ENCODE results near the gene OTUB2.

GRCh38 chr14:94048691-94049624 lies 22.8 kb downstream of the OTUB2 start:
- TF ChIP-seq, protein P1, sequence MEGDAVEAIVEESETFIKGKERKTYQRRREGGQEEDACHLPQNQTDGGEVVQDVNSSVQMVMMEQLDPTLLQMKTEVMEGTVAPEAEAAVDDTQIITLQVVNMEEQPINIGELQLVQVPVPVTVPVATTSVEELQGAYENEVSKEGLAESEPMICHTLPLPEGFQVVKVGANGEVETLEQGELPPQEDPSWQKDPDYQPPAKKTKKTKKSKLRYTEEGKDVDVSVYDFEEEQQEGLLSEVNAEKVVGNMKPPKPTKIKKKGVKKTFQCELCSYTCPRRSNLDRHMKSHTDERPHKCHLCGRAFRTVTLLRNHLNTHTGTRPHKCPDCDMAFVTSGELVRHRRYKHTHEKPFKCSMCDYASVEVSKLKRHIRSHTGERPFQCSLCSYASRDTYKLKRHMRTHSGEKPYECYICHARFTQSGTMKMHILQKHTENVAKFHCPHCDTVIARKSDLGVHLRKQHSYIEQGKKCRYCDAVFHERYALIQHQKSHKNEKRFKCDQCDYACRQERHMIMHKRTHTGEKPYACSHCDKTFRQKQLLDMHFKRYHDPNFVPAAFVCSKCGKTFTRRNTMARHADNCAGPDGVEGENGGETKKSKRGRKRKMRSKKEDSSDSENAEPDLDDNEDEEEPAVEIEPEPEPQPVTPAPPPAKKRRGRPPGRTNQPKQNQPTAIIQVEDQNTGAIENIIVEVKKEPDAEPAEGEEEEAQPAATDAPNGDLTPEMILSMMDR (IDR thresholded peaks at IDR 0.05): no peak
- no peak for TF ChIP-seq POLR2A (IDR thresholded peaks at IDR 0.05)
